HepG2 (cell line): ENCODE data around the gene KRT17. TPM values are rescaled to one million over a fixed set of nuclear protein-coding genes. Genes with fewer than 3 reads are reported as not detected.
A peak's percentile ranks its signal among the peaks of the same experiment; 100 is the strongest.

Experiments
- ATF7 ChIP-seq, 2 experiments: fragments of 450-650 bp in 1 of 2; sonication (generic) in 1 of 2; formaldehyde crosslinking in 1 of 2; IDR thresholded peaks; 2 replicates each; pipeline versions ENCODE4 v1.4.0 to v1.6.1; 2016 to 2020; ENCODE audit warnings: antibody characterized with exemption in 1 of 2, mild to moderate bottlenecking in 1 of 2, missing genetic modification reagents in 1 of 2
- BATF2 ChIP-seq: sonication (generic); formaldehyde crosslinking; IDR thresholded peaks from 2 replicates; pipeline ENCODE4 v1.8.0; 2022; ENCODE audit warnings: mild to moderate bottlenecking, missing genetic modification reagents, moderate library complexity
- CEBPG ChIP-seq: IDR thresholded peaks from 2 replicates; pipeline ENCODE4 v1.6.1; 2016
- FOXA3 ChIP-seq: IDR thresholded peaks from 2 replicates; pipeline ENCODE4 v1.6.1; 2016; ENCODE audit warnings: missing genetic modification reagents, missing compliant biosample characterization
- GABPB1 ChIP-seq: IDR thresholded peaks from 2 replicates; pipeline ENCODE4 v1.6.1; 2016; ENCODE audit warnings: mild to moderate bottlenecking, missing genetic modification reagents, moderate library complexity, missing compliant biosample characterization
- LCORL ChIP-seq, 2 experiments: fragments of 450-650 bp in 1 of 2; sonication (generic) in 1 of 2; formaldehyde crosslinking in 1 of 2; IDR thresholded peaks; 2 replicates each; pipeline versions ENCODE4 v1.5.0 to v1.6.1; 2017 to 2020; ENCODE audit warnings: antibody characterized with exemption in 1 of 2, missing genetic modification reagents in 1 of 2
- MEIS2 ChIP-seq: sonication (generic); formaldehyde crosslinking; IDR thresholded peaks from 2 replicates; pipeline ENCODE4 v1.9.0; 2021; ENCODE audit warnings: mild to moderate bottlenecking, missing genetic modification reagents
- MYC ChIP-seq: sonication (generic); formaldehyde crosslinking; IDR thresholded peaks from 2 replicates; pipeline ENCODE4 v1.9.0; 2021; ENCODE audit warnings: missing genetic modification reagents, borderline replicate concordance
- RCOR2 ChIP-seq: IDR thresholded peaks from 2 replicates; pipeline ENCODE4 v1.6.1; 2016; ENCODE audit warnings: missing biosample characterization, missing genetic modification reagents
- REL ChIP-seq: sonication (generic); formaldehyde crosslinking; conservative IDR thresholded peaks from 2 replicates; pipeline ENCODE4 v1.8.0; 2022; ENCODE audit warnings: mild to moderate bottlenecking, missing genetic modification reagents, moderate library complexity
- THAP11 ChIP-seq: IDR thresholded peaks from 2 replicates; pipeline ENCODE4 v1.6.1; 2016; ENCODE audit warnings: missing biosample characterization, missing genetic modification reagents
- THYN1 ChIP-seq: sonication (generic); formaldehyde crosslinking; IDR thresholded peaks from 2 replicates; pipeline ENCODE4 v1.8.1; 2023; ENCODE audit warnings: low read depth, mild to moderate bottlenecking, moderate library complexity, missing genetic modification reagents, borderline replicate concordance
- ZC3H4 ChIP-seq: sonication (generic); formaldehyde crosslinking; IDR thresholded peaks from 2 replicates; pipeline ENCODE4 v1.4.0; 2020; ENCODE audit warnings: missing genetic modification reagents, borderline replicate concordance
- ZNF12 ChIP-seq: sonication (generic); formaldehyde crosslinking; IDR thresholded peaks from 2 replicates; pipeline ENCODE4 v1.5.0; 2020; ENCODE audit warnings: missing genetic modification reagents
- ZNF143 ChIP-seq: sonication (generic); formaldehyde crosslinking; IDR thresholded peaks from 2 replicates; pipeline ENCODE4 v1.4.0; 2020; ENCODE audit warnings: missing genetic modification reagents
- ZNF263 ChIP-seq: sonication (generic); formaldehyde crosslinking; IDR thresholded peaks from 2 replicates; pipeline ENCODE4 v1.4.0; 2020; ENCODE audit warnings: missing genetic modification reagents
- ZNF275 ChIP-seq: sonication (generic); formaldehyde crosslinking; IDR thresholded peaks from 2 replicates; pipeline ENCODE4 v1.8.0; 2022; ENCODE audit warnings: missing genetic modification reagents, mild to moderate bottlenecking, inconsistent platforms, borderline replicate concordance
- ZNF292 ChIP-seq: sonication (generic); formaldehyde crosslinking; IDR thresholded peaks from 2 replicates; pipeline ENCODE4 v1.8.1; 2022; ENCODE audit warnings: mild to moderate bottlenecking, low read depth, missing genetic modification reagents, borderline replicate concordance
- ZNF333 ChIP-seq: sonication (generic); formaldehyde crosslinking; IDR thresholded peaks from 2 replicates; pipeline ENCODE4 v1.4.0; 2020; ENCODE audit warnings: mild to moderate bottlenecking, missing genetic modification reagents, borderline replicate concordance
- ZNF580 ChIP-seq: IDR thresholded peaks from 2 replicates; pipeline ENCODE4 v1.6.1; 2016; ENCODE audit warnings: low read depth, borderline replicate concordance
- ZNF629 ChIP-seq: sonication (generic); formaldehyde crosslinking; conservative IDR thresholded peaks from 2 replicates; pipeline ENCODE4 v1.5.0; 2020; ENCODE audit warnings: missing genetic modification reagents
- ZNF800 ChIP-seq: sonication (generic); formaldehyde crosslinking; IDR thresholded peaks from 2 replicates; pipeline ENCODE4 v1.4.0; 2020; ENCODE audit warnings: missing genetic modification reagents
- ZXDC ChIP-seq: sonication (generic); formaldehyde crosslinking; IDR thresholded peaks from 2 replicates; pipeline ENCODE4 v1.5.0; 2020; ENCODE audit warnings: mild to moderate bottlenecking, missing genetic modification reagents
- polyA plus RNA-seq, 8 experiments: library from polyadenylated mRNA; depleted of rRNA in 3 of 8; stranded (reverse) in 7 of 8; unstranded in 1 of 8; fragments of >200 nt; fragmentation: Illumina TruSeq in 4 of 8; extraction: Trizol in 4 of 8; gene quantifications; 2 replicates each; pipeline versions ENCODE4 v1.2.1 to v1.2.3, GENCODE V29; 2011 to 2016; ENCODE audit warnings: low read depth in 4 of 8, missing spikeins in 1 of 8, mixed read lengths in 1 of 8; ENCODE audit not compliant: insufficient read depth in 1 of 8
- total RNA-seq, 5 experiments: library from RNA; depleted of rRNA; stranded (reverse); fragments of >200 nt; fragmentation: Illumina TruSeq; extraction: Trizol; gene quantifications; 2 replicates each; pipeline ENCODE4 v1.2.3, GENCODE V29; 2016; ENCODE audit warnings: low read depth in 1 of 5

The KRT17 gene
- total and polyA plus RNA-seq, 2 of the 13 experiments (the other 11 are each of a cell fraction or from before 2014, with no cell fraction given), result 0.38 to 0.82 TPM

GRCh38 chr17:41666708-41667279 lies 42.4 kb upstream of the KRT17 start (continued):
- no peak for TF ChIP-seq LCORL (IDR thresholded peaks at IDR 0.05)
- peak; percentile 36; the same call in 1 of the 2 replicates for TF ChIP-seq LCORL (CRISPR knock-in tag; IDR thresholded peaks at IDR 0.05)
- TF ChIP-seq THYN1, result no peak
- no peak for TF ChIP-seq ZXDC (CRISPR knock-in tag)
- peak; percentile 18; the same call in 1 of the 2 replicates for TF ChIP-seq ZNF629 (CRISPR knock-in tag)
- TF ChIP-seq ZNF12 (CRISPR knock-in tag), result 0 out of 2 replicates have a peak, but pooled peaks have one; percentile 49
- peak; percentile 51 for TF ChIP-seq ZNF143 (CRISPR knock-in tag)
- no peak for TF ChIP-seq BATF2
- peak; percentile 53; the same call in 1 of the 2 replicates for TF ChIP-seq ZNF292 (CRISPR knock-in tag)
- peak; percentile 51 for TF ChIP-seq ZNF263 (CRISPR knock-in tag)
- no peak for TF ChIP-seq RCOR2 (CRISPR knock-in tag)
- peak; percentile 91; the same call in 1 of the 2 replicates for TF ChIP-seq MEIS2 (CRISPR knock-in tag)
- peak; percentile 69 for TF ChIP-seq MYC
- peak; percentile 35; the same call in 1 of the 2 replicates for TF ChIP-seq CEBPG (CRISPR knock-in tag)
- TF ChIP-seq THAP11 (CRISPR knock-in tag), result 0 out of 2 replicates have a peak, but pooled peaks have one; percentile 48
- peak; percentile 34; the same call in 1 of the 2 replicates for TF ChIP-seq ZNF275 (CRISPR knock-in tag)
- no peak for TF ChIP-seq ZC3H4
- peak; percentile 48 for TF ChIP-seq FOXA3
- no peak for TF ChIP-seq ATF7 (IDR thresholded peaks at IDR 0.05)
- 0 out of 2 replicates have a peak, but pooled peaks have one; percentile 36 for TF ChIP-seq ATF7 (CRISPR knock-in tag; IDR thresholded peaks at IDR 0.05)
- no peak; the same call in 1 of the 2 replicates for TF ChIP-seq ZNF333 (CRISPR knock-in tag)
- peak; percentile 81 for TF ChIP-seq ZNF800
- TF ChIP-seq GABPB1 (CRISPR knock-in tag), result peak; percentile 38; the same call in 1 of the 2 replicates
- TF ChIP-seq ZNF580 (CRISPR knock-in tag), result peak; percentile 32; the same call in 1 of the 2 replicates
- TF ChIP-seq REL (CRISPR knock-in tag), result no peak
